ENCODE data around the gene HCFC2.
"Not testable (repeated sequence)": the region's sequence is repeated elsewhere in the genome, so short reads cannot be mapped to it uniquely, and the experiment has no call there.

Gene HCFC2

GRCh38 chr12:104064031-104064841, at the start of gene HCFC2:
Gene HCFC2, plus strand, starts transcription at chr12:104064531. Its CDS starts 30 bp downstream, at chr12:104064561.
- DNase-seq (ENCODE audit: low read depth), result peak; percentile 44

GRCh38 chr12:104021862-104022261, 42.5 kb upstream of the HCFC2 start:
- not testable (repeated sequence) for DNase-seq (ENCODE audit: low read depth)

DNA sequence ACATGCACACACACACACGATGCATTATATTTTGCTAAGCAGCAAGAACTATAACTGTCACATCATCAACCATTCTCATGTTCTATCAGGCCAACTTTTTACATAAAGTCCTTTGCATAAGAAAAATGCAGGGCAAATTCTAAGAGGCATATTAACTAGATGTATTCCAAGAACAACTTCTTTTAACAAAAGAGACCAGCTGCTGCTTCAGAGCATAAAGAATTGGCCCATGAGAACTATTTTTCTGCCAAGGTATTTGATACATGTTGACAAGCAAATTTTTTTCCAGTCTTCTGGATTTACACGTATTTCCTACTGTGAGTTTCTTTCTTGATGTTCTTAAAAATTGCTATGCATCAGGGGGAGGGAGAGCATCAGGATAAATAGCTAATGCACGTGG, 41.5 kb upstream of the HCFC2 start:
- no peak for DNase-seq (ENCODE audit: low read depth)

DNA sequence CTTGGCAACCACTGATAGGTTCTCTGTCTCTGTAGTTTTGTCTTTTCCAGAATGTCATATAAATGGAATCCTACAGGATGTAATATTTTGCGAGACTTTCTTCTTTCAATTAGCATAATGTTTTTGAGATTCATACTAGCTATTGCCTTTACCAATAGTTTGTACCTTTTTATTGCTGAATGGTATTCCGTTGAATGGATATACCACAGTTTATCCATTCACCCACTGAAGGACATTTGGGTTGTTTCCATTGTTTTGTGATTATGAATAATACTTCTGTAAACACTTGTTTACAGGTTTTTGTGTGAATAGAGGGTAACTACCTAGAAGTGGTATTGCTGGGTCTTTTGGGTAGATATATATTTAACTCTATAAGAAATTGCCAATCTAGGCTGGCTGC, 40.6 kb upstream of the HCFC2 start:
- no peak for DNase-seq (ENCODE audit: low read depth)

GRCh38 chr12:104024348-104024747, 40.0 kb upstream of the HCFC2 start:
- DNase-seq (ENCODE audit: low read depth), result no peak

DNA sequence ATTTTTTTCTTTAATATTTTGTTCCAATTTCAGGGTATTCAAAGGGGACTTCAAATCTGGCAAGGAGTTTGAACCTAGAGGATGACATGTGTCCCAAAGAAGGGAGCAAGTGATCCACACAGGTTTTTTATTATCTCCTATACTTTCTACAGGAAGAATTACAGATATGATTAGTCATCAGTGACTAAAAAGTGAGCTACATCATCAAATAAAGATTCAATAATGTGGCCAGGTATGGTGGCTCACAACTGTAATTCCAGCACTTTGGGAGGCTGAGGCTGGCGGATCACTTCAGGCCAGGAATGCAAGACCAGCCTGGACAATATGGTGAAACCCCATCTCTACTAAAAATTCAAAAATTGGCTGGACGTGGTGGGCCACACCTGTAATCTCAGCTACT, 38.6 kb upstream of the HCFC2 start:
- no peak for DNase-seq (ENCODE audit: low read depth)

DNA sequence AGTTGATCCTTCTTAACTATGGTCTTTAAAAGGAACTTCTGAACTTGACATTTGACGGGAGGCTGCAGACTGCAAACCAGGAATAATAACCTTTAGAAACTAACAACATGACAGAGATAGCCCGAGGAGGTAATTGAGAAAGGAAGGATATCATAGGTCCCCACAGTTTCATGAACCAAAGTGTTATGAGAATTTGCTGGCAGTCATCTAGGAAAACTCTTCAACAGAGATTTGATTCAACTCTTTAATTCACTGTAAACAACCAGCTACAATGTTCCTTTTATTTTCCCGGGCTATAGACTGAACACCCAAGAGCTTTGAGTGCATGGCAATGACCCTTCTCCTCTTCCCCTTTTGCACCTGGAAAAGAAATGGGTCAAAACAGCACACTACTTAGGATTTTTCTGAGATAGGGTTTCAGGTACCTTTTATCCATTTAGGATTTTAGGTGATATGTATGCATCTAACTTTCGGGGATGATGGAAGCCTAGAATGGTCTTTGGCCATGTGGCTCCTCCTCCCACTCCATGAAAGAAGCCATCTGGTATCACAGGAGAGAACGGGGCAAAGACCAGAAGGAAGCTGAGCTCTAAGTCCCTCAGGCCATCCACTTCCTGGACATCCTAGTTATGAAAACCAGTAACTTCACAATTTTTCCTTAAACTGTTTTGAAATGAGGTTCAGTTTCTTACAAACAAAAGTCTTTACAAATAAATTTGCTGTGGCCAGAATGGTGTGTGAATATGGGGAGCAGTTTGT, 37.3 kb upstream of the HCFC2 start:
- no peak for DNase-seq (ENCODE audit: low read depth)

DNA sequence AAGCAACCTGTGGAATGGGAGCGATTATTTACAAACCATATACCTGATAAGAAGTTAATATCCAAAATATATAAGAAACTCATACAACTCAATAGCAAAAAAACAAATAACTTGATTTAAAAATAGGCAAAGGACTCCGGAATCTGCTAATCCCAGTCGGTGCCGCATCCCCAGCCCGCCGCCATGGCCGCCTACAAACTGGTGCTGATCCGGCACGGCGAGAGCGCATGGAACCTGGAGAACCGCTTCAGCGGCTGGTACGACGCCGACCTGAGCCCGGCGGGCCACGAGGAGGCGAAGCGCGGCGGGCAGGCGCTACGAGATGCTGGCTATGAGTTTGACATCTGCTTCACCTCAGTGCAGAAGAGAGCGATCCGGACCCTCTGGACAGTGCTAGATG, 33.7 kb upstream of the HCFC2 start:
- DNase-seq (ENCODE audit: low read depth), result not testable (repeated sequence)

- DNase-seq (ENCODE audit: low read depth), result not testable (repeated sequence)
These were observed 28.2 kb upstream of the HCFC2 start for GRCh38 chr12:104036143-104036542.

DNA sequence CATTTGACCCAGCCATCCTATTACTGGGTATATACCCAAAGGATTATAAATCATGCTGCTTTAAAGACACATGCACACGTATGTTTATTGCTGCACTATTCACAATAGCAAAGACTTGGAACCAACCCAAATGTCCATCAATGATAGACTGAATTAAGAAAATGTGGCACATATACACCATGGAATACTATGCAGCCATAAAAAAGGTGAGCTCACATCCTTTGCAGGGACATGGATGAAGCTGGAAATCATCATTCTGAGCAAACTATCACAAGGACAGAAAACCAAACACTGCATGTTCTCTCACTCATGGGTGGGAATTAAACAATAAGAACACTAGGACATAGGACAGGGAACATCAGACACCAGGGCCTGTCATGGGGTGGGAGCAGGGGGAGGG, 24.6 kb upstream of the HCFC2 start:
- DNase-seq (ENCODE audit: low read depth), result not testable (repeated sequence)

GRCh38 chr12:104042580-104042979, 21.8 kb upstream of the HCFC2 start:
- DNase-seq (ENCODE audit: low read depth), result no peak

DNA sequence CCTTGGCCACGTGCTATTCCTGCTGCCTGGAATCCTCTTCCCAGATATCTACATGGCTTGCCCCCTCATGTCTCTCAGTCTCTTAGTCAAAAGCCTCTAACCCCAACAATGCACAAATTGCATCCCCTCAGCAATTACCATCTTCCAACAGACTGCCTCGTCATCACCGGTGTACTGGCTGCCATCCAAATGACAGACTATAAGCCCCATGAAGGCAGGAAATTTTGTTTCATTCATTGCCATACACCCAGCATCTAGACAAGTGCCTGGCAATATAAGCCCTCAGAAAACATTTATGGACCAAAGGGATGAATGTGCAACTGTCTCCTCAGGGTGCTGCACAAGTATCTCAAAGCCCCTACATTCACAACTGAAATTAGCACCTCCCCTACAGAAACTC, 20.2 kb upstream of the HCFC2 start:
- no peak for DNase-seq (ENCODE audit: low read depth)

DNA sequence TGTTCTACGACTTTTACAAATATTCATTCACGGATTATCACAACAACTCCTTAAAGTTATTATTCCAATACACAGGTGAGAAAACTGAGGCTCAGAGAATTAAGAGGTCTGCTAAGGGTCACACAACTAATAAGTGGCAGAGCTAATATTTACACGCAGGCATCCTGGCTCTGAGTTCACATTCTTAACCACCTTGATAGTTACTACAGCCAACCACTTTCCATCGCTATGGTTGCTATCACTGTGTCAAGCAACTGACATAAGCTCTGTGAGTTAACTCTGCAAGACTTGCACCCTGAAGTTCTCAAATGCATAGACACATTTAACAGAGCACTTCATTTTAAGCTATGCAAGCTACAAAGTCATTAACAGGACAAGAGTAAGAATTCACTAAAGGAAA, 18.0 kb upstream of the HCFC2 start:
- no peak for DNase-seq (ENCODE audit: low read depth)

GRCh38 chr12:104048162-104048561, 16.2 kb upstream of the HCFC2 start:
- no peak for DNase-seq (ENCODE audit: low read depth)

GRCh38 chr12:104048811-104049210, 15.5 kb upstream of the HCFC2 start:
- DNase-seq (ENCODE audit: low read depth), result no peak

- peak; percentile 31 for DNase-seq (ENCODE audit: low read depth)
These were observed 14.9 kb upstream of the HCFC2 start for GRCh38 chr12:104049278-104049902.

DNA sequence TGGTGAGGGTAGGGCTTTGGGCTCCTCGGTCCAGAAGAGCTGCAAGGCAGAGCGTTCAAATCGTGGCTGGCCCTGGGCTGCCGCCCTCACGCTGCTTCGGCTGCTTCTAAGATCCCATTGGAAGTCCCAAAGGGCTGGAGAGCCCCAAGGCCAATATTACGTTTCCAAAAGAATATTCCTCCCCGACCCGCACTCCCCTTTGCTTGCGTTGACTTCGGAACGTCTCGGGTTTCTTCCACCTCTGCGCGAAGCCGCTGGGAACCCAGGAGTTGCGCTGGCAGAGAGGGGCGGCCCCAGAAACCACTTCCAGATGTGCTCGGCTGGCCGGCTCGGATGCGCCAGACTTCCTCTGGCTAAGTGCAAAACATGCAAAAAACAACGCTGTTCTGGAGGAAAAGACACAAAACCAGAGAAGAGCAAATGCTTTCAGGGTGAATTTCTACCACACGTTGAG, 14.4 kb upstream of the HCFC2 start, which contains the start of gene GLT8D2:
GLT8D2 (minus strand) TSS at position 285 of the 454 bp plus-strand sequence. CDS start 30,539 bp downstream, outside the sequence.
- DNase-seq (ENCODE audit: low read depth), result peak; percentile 39

GRCh38 chr12:104050436-104050835, 13.9 kb upstream of the HCFC2 start:
- DNase-seq (ENCODE audit: low read depth), result no peak

DNA sequence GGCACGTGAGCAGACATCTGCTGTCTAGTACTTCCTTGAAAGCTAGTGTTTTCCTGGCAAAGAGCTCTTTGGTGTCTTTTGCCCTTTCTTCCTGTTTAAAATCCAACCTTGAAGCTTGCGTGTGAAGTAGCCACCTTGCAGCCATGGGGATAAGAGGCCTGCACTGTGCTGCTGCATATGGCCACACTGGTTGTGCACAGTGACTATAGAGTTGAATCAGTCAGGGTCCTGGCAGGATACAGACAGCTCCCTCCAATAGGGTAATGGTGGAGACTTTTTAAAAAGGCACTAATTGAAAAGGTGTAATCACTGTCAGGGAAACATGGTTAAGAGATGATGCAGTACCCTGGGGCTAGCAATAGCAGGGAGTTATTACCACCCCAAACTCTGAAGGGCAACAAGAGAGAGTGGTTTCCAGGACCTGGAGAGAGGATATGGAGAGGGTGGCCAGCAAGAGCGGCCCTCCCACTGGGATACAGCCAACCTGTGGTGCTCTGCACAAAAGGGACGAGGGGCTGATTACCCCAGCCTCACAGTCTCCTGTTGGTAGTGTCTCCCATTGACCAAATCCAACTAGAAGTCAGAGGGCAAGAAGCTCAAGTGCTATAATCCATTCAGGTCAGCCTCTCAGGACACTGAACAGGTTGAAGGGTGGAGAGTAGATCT, 9.5 kb upstream of the HCFC2 start:
- no peak for DNase-seq (ENCODE audit: low read depth)

- DNase-seq (ENCODE audit: low read depth), result peak; percentile 28
These were observed 8.5 kb upstream of the HCFC2 start for GRCh38 chr12:104055686-104056388.

GRCh38 chr12:104056419-104056972, 7.8 kb upstream of the HCFC2 start:
- DNase-seq (ENCODE audit: low read depth), result no peak
